Heart right ventricle (tissue), 16 donors: ENCODE measurements around the gene RAB31. TPM values are rescaled to one million over a fixed set of nuclear protein-coding genes. Genes with fewer than 3 reads are reported as not detected.

ENCODE experiments used
- ATAC-seq, 8 donors: fragments of 200-7000 bp; cut with Tn5 transposase; one replicate each; pipeline ENCODE4 v1.9.1; 2020; ENCODE audit warnings: mild to moderate bottlenecking in 8 of 8, moderate library complexity in 8 of 8, moderate number of reproducible peaks in 1 of 8
- DNase-seq, 2 donors: peaks; one replicate each; pipeline ENCODE4 v3.0.0-alpha.2; 2020
- H3K27ac ChIP-seq, 10 donors: fragments of 200-600 bp; sonication (generic) in 2 of 10; one replicate each; pipeline versions ENCODE4 v1.5.0 to v1.8.0; 2020 to 2022; ENCODE audit warnings: mild to moderate bottlenecking in 3 of 10
- H3K27me3 ChIP-seq, 7 donors: fragments of 200-600 bp; one replicate each; pipeline ENCODE4 v1.8.0; 2021 to 2022; ENCODE audit warnings: mild to moderate bottlenecking in 2 of 7
- H3K36me3 ChIP-seq, 9 donors: fragments of 200-600 bp; sonication (generic) in 1 of 9; one replicate each; pipeline versions ENCODE4 v1.5.0 to v1.8.0; 2020 to 2022; ENCODE audit warnings: mild to moderate bottlenecking in 2 of 9
- H3K4me1 ChIP-seq, 9 donors: fragments of 200-600 bp; sonication (generic) in 1 of 9; one replicate each; pipeline versions ENCODE4 v1.5.0 to v1.8.0; 2020 to 2022; ENCODE audit warnings: mild to moderate bottlenecking in 4 of 9
- H3K4me3 ChIP-seq, 10 donors: fragments of 200-600 bp; sonication (generic) in 2 of 10; one replicate each; pipeline versions ENCODE4 v1.5.0 to v1.8.0; 2020 to 2022; ENCODE audit warnings: mild to moderate bottlenecking in 7 of 10, moderate library complexity in 2 of 10
- H3K9me3 ChIP-seq, 11 donors: fragments of 200-600 bp in 10 of 11; sonication (generic) in 2 of 11; one replicate each; pipeline versions ENCODE4 v1.5.0 to v1.8.0; 2013 to 2022; ENCODE audit warnings: mild to moderate bottlenecking in 2 of 11, control low read depth in 1 of 11, moderate library complexity in 1 of 11
- CTCF ChIP-seq, 9 donors: fragments of 200-600 bp; sonication (generic) in 2 of 9; IDR thresholded peaks; one replicate each; pipeline versions ENCODE4 v1.5.0 to v1.8.0; 2021 to 2022; ENCODE audit warnings: antibody characterized with exemption in 9 of 9, mild to moderate bottlenecking in 5 of 9, moderate library complexity in 1 of 9
- WGBS, 2 donors: extraction: QIAGEN DNeasy Blood & Tissue Kit; methylation state at CpG; one replicate each; pipeline ENCODE4 v1.1.7; 2013; ENCODE audit warnings: inconsistent platforms in 1 of 2; 5-methylcytosine and 5-hydroxymethylcytosine counted together
- intact Hi-C, 10 donors: fragments of 100-400 bp; cut with DNase I; formaldehyde crosslinking; loops; one replicate each; pipeline versions ENCODE4 v1.11.1 to v1.14.2; 2022
- polyA plus RNA-seq, 2 donors: library from polyadenylated mRNA; stranded (reverse); fragments of 200-250 nt; gene quantifications; one replicate each; pipeline ENCODE4 v1.2.3, GENCODE V29; 2013
- total RNA-seq, 10 donors: library from RNA; stranded (reverse); fragmentation: NEBNext Ultra II Directional in 3 of 10; extraction: Animal tissue kit (Norgen Biotek cat#: 25700) in 3 of 10; gene quantifications; one replicate each; pipeline versions ENCODE4 v1.2.1 to v1.2.4, GENCODE V29; 2021 to 2023
- donor health status: Arrhythmogenic right ventricular cardiomyopathy.
- donor health status: ischemic (EF 13 %, LVEDD 7.1; RV severe dilation, severe dysfunction).
- donor health status: healthy with polysubstance abuse.
- donor health status: DM: no; HTN: yes; CAD: no.
- donor health status: DM: no; HTN: no; CAD: no.
- donor health status: ischemic (EF 25% LVEDD 6.9; RV normal size, moderate dysfunction).
- donor health status: ischemic (EF 25% LVEDD 5.7; RV mildly dilated, moderate dysfunction).
- donor health status: healthy.
- donor health status: DM: yes; HTN: yes; CAD: no.
- donor health status: Ischemic cardiomyopathy.
- donor health status: ischemic (EF 35%, LVEDD 5.7; RV mildly dilated, moderate dysfunction).
- donor health status: nonischemic (EF 11% LVEDD 7.7; RV severe dilation, severe dysfunction).
- donor health status: DM: yes; HTN: yes; CAD: no.
- donor health status: PGD.
- donor health status: ischemic (EF 29% LVEDD 5.4; RV normal size, mild dysfunction).
- donor health status: nonischemic (EF 23%, LVEDD 6.1; RV moderate dilation, normal function).

The RAB31 gene
- total and polyA plus RNA-seq, 12 donors, result 4.5 to 47.8 (median 16.6) TPM

- no peak for TF ChIP-seq CTCF (IDR thresholded peaks at IDR 0.05)
- Histone ChIP-seq H3K4me3 (no peak overlapping the region), H3K27ac (no peak overlapping the region), H3K27me3 (no peaks in the 10 kb centered on the region), H3K36me3 (no peaks in the 10 kb centered on the region), H3K4me1 (peaks cover 0 to 30% (median 22%) of the 10 kb centered on the region in 9 donors), H3K9me3 (no peaks in the 10 kb centered on the region)
- no peak for ATAC-seq
- intact Hi-C loops, result loop anchor here in 4 of 10 donors (5.0 to 10.0 kb wide), 3 partner anchors 84 to 267 kb away; no protein-coding TSS in a partner anchor
- no peak for DNase-seq
- WGBS, 2 donors, result 74 to 85% methylated on average over 19 of the region's 19 CpGs
Measured at GRCh38 chr18:9688036-9688741, 19.9 kb upstream of the RAB31 start.

GRCh38 chr18:9689253-9689652 is 18.8 kb upstream of the RAB31 start:
- Histone ChIP-seq H3K36me3 (no peaks in the 10 kb centered on the region), H3K4me1 (peaks cover 0 to 21% (median 15%) of the 10 kb centered on the region in 9 donors), H3K4me3 (no peak overlapping the region), H3K9me3 (no peaks in the 10 kb centered on the region), H3K27me3 (no peaks in the 10 kb centered on the region), H3K27ac (no peak overlapping the region)
- DNase-seq, result no peak
- ATAC-seq, result no peak
- intact Hi-C loops, result loop anchor here in 4 of 10 donors (5.0 to 10.0 kb wide), 3 partner anchors 83 to 266 kb away; no protein-coding TSS in a partner anchor
- 93 to 96% methylated on average over 3 of the region's 3 CpGs for WGBS, 2 donors
- no peak for TF ChIP-seq CTCF (IDR thresholded peaks at IDR 0.05)

GRCh38 chr18:9690418-9691188 is 17.5 kb upstream of the RAB31 start:
- no peaks in the 10 kb centered on the region for H3K9me3 ChIP-seq
- TF ChIP-seq CTCF (IDR thresholded peaks at IDR 0.05), result no peak
- ATAC-seq (no peak), DNase-seq (no peak)
- no peaks in the 10 kb centered on the region for H3K27me3 ChIP-seq
- 96 to 98% methylated on average over 3 of the region's 3 CpGs for WGBS, 2 donors
- peaks cover 0 to 9% (median 3%) of the 10 kb centered on the region in 9 donors for H3K4me1 ChIP-seq
- H3K27ac ChIP-seq, result no peak overlapping the region
- H3K4me3 ChIP-seq, result no peak overlapping the region
- no peaks in the 10 kb centered on the region for H3K36me3 ChIP-seq
- intact Hi-C loops, result loop anchor here in 1 of 10 donors (10.0 kb wide), 1 partner anchor 254 kb away; no protein-coding TSS in a partner anchor

- no peak overlapping the region for H3K27ac ChIP-seq
- 78 to 83% methylated on average over 1 of the region's 1 CpG for WGBS, 2 donors
- no peaks in the 10 kb centered on the region for H3K9me3 ChIP-seq
- intact Hi-C loops, result loop anchor here in 1 of 10 donors (10.0 kb wide), 1 partner anchor 254 kb away; no protein-coding TSS in a partner anchor
- no peaks in the 10 kb centered on the region for H3K27me3 ChIP-seq
- peaks cover 0 to 9% (median 0%) of the 10 kb centered on the region in 9 donors for H3K4me1 ChIP-seq
- no peaks in the 10 kb centered on the region for H3K36me3 ChIP-seq
- TF ChIP-seq CTCF (IDR thresholded peaks at IDR 0.05), result no peak
- DNase-seq (no peak), ATAC-seq (no peak)
- no peak overlapping the region for H3K4me3 ChIP-seq
Measured at GRCh38 chr18:9691235-9691634, 16.9 kb upstream of the RAB31 start.
